Stimulated activated CD4-positive, alpha-beta T cell treated with anti-CD3 and anti-CD28 coated beads, Interleukin-15, amount 100 ng/mL, for 24 hours (primary cell): Measurements from ENCODE around the gene VPREB1.
"Not testable (repeated sequence)": the region's sequence is repeated elsewhere in the genome, so short reads cannot be mapped to it uniquely, and the experiment has no call there.

Source experiments
- DNase-seq: peaks from one replicate; pipeline ENCODE4 v3.0.0-alpha.2; 2020

Gene VPREB1

DNA sequence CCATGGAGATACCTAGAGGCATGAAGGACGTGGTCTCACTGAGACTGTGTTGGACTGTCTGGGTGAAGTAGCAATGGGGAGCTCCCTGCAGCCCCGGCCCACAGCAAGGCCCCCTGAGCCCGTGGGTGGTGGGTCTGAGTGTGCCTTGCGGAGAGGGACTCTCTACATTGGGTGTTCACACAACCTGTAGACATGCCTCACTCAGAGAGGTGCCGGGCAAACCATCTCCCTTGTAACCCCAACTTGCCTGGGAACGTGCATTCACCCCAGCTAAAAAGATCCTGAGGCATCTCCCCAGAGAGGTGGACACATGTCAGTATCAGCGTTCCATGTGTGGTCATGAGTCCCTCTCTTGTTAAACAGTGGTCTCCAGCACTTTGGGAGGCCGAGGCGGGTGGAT is 2.1 kb downstream of the VPREB1 start:
- no peak for DNase-seq

DNA sequence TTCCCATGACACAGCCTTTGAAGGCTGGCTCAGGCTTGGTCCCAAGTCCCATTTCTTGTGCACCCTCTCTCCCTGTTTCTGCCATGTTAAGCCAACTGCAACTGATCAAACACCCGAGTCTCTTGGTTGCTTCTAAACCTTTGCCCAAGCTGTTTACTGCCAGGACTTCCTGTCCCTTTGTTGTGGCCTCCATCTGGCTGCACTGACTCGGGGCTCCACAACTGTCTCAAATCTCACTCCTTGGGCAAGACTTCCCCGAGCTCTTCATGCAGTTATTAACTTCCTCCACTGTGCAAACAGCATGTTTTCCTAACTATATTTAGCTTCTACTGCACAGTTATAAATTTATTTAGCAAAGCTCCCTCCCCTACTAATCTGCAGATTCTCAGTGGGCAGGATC is 4.3 kb downstream of the VPREB1 start:
- DNase-seq: no peak

DNA sequence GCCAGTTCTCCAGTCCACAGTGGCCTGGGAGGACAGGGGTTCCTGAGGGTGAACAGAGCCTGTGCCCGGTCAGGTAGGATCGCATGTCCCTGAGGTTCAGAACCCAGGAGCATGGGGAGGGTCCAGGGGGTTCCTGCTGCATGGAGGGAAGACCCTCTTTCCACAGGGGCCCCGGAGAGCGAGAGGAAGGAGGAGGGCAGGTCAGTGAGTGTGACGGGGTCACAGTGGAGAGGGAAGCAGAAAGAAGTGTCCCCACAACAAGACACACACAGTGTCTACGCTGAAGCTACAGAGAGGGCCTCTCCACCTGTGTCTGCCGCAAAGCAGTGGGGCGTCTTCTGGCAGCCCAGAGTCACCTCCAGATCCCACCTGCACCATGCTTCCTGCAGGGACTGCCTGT is 6.1 kb downstream of the VPREB1 start:
- DNase-seq: not testable (repeated sequence)

DNA sequence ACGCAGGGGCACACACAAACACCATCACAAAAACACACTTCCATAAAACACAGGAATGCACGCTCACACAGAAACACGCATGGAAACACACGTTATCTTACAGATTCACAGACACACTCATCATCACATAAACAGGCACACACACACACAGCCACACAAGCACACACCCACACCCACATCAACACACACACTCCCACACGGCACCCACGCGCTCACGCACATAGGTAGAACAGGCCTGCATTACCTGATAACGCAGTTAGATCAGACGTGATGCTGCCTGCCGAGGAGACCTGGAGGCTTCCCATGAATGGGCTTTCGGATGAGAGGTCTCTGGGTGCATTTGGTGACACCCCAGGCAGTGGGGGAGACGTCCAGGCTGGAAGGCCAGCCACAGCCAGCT is 11.5 kb downstream of the VPREB1 start:
- DNase-seq: not testable (repeated sequence)

DNA sequence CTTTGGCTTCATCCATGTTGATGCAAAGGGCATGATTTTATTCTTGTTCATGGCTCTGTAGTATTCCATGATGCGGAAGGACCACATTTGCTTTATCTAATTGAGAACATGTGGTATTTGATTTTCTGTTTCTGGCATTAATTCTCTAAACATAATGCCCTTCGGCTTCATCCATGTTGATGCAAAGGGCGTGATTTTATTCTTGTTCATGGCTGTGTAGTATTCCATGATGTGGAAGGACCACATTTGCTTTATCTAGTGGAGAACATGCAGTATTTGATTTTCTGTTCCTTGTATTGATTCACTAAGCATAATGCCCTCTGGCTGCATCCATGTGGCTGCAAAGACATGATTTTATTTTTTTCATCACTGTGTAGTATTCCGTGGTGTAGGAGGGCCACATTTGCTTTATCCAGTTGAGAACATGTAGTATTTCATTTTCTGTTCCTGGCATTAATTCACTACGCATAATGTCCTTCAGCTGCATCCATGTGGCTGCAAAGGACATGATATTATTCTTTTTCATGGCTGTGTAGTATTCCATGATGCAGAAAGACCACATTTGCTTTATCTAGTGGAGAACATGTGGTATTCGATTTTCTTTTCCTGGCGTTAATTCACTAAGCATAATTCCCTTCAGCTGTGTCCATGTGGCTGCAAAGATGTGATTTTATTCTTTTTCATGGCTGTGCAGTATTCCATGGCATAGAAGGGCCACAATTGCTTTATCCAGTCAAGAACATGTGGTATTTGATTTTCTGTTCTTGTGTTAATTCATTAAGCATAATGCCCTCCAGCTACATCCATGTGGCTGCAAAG is 14.2 kb downstream of the VPREB1 start:
- DNase-seq: not testable (repeated sequence)

DNA sequence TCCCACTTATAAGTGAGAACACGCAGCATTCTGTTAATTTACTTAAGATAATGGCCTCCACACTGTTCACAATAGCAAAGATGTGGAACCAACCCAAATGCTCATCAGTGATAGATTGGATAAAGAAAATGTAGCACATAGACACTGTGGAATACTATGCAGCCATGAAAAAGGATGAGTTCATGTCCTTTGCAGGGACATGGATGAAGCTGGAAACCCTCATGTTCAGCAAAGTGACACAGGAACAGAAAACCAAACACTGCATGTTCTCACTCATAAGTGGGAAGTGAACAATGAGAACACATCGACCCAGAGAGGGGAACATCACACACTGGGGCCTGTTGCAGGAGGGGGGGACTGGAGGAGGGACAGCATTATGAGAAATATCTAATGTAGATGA is 15.6 kb downstream of the VPREB1 start:
- DNase-seq: not testable (repeated sequence)

DNA sequence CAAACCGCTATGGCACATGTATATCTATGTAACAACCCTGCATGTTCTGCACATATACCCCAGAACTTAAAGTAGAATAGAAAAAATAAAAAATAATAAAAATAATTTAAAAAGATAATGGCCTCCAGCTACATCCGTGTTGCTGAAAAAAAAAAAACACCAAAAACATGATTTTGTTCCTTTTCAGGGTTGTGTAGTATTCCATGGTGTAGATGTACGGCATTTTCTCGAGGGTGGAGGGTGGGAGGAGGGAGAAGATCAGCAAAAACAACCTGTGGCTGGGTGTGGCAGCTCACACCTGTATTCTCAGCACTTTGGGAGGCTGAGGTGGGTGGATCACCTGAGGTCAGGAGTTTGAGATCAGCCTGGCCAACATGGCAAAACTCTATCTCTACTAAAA is 16.0 kb downstream of the VPREB1 start:
- DNase-seq: not testable (repeated sequence)

DNA sequence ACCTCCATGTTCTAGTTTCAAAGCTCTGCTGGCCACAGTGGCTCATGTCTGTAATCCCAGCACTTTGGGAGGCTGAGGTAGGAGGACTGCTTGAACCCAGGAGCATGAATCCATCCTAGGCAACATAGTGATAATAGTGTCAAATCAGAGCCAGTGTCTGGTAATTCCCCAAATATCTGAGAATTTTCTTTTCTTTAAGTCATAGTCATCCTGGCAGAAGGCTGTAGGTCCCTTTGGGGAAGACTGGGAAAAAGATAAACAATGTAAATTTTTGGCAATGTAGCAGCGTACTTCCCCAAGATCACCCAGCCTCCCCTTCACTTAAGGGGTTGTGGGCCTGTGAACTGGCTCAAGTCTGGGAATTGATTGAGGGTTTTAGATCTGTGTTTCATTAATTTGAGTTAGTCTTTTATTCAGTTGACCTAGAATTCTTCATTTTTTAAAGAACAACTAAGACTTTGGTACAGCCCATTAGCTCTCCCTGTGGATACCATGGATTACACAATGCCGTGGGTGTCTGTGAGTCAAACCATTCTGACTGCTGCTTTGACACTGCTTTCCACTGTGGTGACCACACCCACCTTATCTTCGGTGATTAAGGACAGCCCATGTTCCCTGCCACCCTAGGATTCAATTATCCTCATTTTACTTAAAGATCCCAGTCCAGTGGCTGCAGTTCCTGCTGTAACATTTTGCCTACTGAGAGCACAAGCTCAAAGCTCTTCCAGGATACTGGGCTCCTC is 17.9 kb downstream of the VPREB1 start:
- peak; percentile 23 for DNase-seq

DNA sequence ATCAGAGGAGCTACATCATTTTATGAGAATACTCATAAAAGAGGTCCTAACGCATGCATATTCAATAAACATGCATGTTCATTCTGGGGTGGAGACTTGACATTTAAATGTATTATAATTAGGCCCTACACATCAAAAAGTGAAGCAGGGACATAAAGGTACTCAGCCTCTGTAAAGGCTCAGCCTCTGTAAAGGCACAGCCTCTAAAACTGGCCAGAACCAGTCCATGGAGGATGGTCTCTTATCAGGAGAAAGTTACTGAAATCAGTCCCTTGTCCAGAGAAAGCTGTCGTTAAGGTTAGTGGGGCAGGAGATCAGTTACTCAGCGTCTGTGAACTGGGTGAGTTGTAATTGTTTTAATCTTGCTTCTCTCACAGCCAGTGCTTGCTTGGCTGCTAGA is 19.2 kb downstream of the VPREB1 start:
- DNase-seq: not testable (repeated sequence)

DNA sequence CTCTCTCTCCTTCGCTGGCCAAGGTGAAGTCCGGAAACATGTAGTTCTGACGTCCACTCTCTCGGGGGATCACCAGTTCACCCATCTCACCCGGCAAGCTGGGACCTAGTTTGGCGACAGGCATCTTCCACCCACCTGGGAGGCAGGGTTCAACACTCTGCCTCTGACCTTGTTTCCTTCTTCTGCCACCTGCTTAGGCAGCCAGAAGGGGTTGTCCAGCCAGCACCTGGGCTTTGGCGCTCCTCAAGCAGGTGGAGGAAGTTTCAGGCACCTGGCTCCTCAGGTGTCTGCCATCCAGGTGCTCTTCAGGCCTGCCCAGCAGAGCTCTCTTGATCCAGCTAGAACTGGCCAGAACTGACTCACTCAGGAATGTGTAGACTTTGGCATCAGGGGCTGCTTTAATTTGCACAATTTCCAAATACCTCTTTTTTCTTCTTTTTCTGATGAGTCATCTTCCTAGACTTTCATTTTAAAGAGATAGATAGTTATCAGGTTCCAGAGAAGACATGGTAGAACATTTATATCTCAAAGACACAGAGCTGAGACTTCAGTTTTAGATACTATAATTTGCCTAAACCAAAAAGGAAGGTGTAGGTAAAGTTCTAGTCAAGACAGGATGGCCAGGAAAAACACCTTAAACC is 25.6 kb downstream of the VPREB1 start:
- not testable (repeated sequence) for DNase-seq

DNA sequence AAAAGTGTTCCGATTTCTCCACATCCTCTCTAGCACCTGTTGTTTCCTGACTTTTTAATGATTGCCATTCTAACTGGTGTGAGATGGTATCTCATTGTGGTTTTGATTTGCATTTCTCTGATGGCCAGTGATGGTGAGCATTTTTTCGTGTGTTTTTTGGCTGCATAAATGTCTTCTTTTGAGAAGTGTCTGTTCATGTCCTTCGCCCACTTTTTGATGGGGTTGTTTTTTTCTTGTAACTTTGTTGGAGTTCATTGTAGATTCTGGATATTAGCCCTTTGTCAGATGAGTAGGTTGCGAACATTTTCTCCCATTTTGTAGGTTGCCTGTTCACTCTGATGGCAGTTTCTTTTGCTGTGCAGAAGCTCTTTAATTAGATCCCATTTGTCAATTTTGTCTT is 32.8 kb downstream of the VPREB1 start:
- not testable (repeated sequence) for DNase-seq

DNA sequence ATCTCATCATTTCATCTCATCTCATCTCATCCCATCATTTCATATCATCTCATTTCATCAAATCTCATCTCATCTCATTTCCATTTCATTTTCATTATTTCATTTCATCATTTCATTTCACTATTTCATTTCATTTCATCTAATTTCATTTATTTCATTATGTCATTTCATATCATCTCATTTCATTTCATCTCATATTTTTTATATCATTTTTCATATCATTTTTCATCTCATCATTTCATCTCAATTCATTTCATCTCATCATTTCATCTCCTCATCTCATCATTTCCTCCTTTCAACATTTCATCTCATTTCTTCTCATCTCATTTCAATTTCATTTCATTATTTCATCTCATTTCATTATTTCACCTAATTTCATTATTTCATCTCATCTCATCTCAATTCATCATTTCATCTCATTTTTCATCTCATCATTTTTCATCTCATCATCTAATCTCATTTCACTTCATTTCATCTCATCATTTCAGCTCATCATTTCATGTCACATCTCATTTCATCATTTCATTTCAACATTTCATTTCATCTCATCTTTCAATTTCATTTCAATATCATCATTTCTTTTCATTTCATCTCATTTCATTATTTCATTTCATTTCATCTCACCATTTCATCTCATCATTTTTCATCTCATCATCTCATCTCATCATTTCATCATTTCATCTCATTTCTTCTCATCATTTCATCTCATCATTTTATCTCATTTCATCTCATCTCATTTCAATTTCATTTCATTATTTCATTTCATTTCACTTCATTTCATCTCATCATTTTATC is 40.6 kb downstream of the VPREB1 start:
- DNase-seq: not testable (repeated sequence)

DNA sequence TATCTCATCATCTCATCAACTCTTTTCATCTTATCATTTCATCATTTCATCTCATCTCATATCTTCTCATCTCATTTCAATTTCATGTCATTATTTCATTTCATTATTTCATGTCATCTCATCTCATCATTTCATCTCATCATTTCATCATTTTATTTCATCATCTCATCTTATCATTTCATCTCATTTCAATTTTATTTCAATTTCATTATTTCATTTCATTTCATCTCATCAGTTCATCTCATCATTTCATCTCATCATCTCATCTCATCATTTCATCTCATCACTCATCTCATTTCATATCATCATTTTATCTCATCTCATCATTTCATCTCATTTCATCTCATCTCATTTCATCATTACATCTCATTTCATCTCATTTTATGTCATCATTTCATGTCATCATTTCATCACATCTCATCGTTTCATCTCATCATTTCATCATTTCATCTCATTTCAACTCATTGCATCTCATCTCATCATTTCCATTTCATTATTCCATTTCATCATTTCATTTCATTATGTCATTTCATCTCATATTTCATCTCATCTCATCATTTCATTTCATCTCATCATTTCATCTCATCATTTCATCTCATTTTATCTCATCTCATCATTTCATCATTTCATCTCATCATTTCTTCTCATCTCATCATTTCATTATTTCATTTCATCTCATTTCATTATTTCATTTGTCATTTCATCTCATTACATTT is 42.0 kb downstream of the VPREB1 start:
- DNase-seq: not testable (repeated sequence)

DNA sequence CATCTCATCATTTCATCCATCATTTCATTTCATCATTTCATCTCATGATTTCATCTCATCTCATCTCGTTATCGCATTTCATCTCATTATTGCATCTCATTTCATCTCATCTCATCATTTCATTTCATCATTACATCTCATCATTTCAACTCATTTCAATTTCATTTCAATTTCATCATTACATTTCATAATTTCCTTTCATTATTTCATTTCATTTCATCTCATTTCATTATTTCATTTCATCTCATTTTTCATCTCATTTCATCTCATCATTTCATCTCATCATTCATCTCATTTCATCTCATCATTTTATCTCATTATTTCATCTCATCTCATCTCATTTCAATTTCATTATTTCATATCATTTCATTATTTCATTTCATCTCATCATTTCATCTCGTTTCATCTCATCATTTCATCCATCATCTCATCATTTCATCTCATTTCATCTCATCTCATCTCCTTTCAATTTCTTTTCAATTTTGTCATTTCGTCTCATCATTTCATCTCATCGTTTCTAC is 42.6 kb downstream of the VPREB1 start:
- not testable (repeated sequence) for DNase-seq

DNA sequence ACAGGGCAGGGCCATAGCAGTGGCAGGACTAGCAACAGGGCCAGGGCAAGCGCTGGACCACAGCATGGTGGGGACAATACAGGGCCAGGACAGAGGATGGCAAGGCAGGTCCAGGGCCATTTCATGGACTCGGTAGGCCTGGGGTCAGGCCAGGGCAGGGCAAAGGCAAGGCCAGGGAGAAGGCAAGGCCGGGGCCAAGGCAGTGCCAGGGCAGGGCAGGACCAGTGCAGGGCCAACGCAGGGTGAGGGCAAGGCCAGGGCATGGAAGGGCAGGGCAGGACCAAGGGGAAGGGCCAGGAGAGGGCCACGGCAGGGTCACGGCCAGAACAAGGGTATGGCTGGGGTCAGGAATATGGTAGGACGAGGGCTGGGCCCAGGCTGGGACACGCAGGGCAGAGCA is 45.1 kb downstream of the VPREB1 start:
- not testable (repeated sequence) for DNase-seq

DNA sequence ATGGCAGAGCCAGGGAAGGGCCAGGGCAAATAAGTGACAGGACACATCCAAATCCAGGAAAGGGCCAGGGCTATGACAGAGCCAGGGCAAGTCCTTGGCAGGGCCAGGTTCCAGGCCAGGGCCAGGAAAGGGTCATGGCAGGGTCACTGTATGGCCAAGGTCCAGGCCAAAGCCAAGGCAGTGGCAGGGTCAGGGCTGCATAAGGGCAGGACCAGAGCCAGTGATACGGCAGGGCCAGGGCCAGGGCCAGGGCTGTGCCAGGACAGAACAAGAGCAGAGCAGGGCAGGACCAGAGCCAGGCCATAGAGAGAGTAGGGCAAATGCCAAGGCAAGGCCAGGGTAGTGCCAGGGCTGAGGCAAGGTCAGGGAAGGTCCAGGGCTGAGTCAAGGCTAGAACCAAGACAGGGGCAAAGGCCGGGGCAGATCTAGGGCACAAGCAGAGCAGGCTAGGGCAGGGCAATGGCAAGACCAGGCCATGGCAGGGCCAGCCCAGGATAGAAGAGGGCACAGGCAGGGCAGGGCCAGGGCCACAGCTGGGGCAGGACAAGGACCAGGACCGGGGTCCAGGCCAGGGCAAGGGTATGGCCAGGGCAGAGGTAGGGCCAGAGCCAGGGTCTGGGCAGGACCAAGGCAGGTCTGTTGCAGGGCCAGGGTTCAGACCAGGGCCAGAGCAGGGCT is 46.7 kb downstream of the VPREB1 start:
- DNase-seq: not testable (repeated sequence)

DNA sequence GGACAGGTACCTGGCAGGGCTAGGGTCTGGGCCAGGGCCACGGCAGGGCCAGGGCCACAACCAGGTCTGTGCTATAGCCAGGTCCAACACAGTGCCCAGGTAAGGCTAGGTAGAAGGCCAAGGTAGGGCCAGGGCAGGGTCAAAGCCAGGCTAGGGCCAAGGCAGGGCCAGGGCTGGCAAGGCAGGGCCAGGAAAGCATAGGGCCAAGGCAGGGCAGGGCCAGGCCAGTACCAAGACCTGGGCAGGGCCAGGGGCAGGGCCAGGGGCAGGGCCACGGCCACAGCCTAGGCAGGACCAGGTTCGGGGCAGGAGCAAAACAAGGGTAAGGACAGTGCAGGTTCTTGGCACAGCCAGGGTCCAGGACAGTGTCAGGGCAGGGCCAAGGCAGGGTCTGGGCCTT is 48.1 kb downstream of the VPREB1 start:
- not testable (repeated sequence) for DNase-seq

DNA sequence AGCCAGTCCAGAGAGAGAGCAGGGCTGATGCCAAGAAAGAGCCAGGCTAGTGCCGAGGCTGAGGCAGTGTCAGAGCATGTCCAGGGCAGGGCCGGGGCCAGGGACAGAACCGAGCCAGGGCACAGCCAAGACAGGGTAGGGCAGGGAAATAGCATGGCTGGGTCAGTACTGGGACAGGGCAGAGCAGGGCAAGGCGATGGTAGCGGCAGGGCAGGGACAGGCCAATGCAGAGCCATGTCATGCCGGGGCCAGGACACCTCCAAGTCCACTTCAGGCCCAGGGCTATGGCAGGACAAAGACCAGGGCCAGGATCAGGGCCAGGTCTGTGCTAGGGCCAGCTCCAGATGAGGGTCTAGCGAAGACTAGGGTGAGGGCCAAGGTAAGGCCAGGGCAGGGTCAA is 48.9 kb downstream of the VPREB1 start:
- not testable (repeated sequence) for DNase-seq

DNA sequence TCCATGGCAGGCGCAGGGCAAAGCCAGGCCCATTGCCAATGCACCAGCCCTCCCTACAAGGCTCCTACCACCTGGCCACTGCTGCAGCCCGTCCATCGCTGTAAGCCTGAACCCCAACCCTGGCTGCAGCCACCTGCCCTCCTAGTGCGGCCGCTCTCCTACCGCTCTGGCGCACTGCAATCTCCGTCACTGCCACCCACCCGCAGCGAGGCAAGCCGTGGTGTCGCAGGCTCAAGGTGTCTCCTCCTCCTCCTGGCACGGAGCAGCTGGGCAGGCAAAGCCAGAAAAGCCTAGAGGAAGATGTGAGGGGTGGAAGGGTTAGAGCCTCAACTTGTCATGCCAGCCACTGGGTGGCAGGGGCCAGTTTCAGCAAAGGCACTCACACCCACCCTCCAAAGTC is 50.1 kb downstream of the VPREB1 start:
- not testable (repeated sequence) for DNase-seq
